DND-41 (cell line): ENCODE measurements around the gene AGO3.

Experiments used
- ATAC-seq: fragments of 200-7000 bp; cut with Tn5 transposase; 3 replicates; pipeline ENCODE4 v1.9.1; 2021; ENCODE audit warnings: low read depth; ENCODE audit not compliant: insufficient read depth
- DNase-seq: peaks from one replicate; pipeline ENCODE4 v3.0.0-alpha.2; 2020
- H2AFZ ChIP-seq: 2 replicates; pipeline ENCODE4 v1.6.0; 2012; ENCODE audit warnings: low read depth, low read length
- H3K27ac ChIP-seq: 2 replicates; pipeline ENCODE4 v1.5.1; 2012; ENCODE audit warnings: low read length, inconsistent platforms
- H3K27me3 ChIP-seq: fragments of 200-600 bp; sonication (generic); 2 replicates; pipeline ENCODE4 v1.6.0; 2012; ENCODE audit warnings: low read length, mild to moderate bottlenecking, inconsistent platforms; ENCODE audit not compliant: insufficient read depth, poor library complexity
- H3K36me3 ChIP-seq: 2 replicates; pipeline ENCODE4 v1.5.1; 2012; ENCODE audit warnings: low read length, inconsistent platforms; ENCODE audit not compliant: insufficient read depth
- H3K4me1 ChIP-seq: 2 replicates; pipeline ENCODE4 v1.5.1; 2012; ENCODE audit warnings: mild to moderate bottlenecking, low read length; ENCODE audit not compliant: insufficient read depth
- H3K4me2 ChIP-seq: 2 replicates; pipeline ENCODE4 v1.6.0; 2012; ENCODE audit warnings: mild to moderate bottlenecking, moderate library complexity, low read length, inconsistent platforms; ENCODE audit not compliant: insufficient read depth
- H3K4me3 ChIP-seq, 2 experiments: fragments of 200-600 bp in 1 of 2; shearing (Covaris generic) in 1 of 2; 2 replicates each; pipeline ENCODE4 v1.5.1; 2012 to 2016; ENCODE audit warnings: inconsistent platforms in 2 of 2, low read length in 2 of 2, mild to moderate bottlenecking in 2 of 2, low read depth in 1 of 2, moderate library complexity in 1 of 2
- H3K79me2 ChIP-seq: 2 replicates; pipeline ENCODE4 v1.6.0; 2012; ENCODE audit warnings: low read length, inconsistent platforms; ENCODE audit not compliant: insufficient read depth
- H3K9ac ChIP-seq: 2 replicates; pipeline ENCODE4 v1.6.0; 2012; ENCODE audit warnings: low read depth, mild to moderate bottlenecking, inconsistent platforms, low read length, moderate library complexity
- H3K9me3 ChIP-seq: 2 replicates; pipeline ENCODE4 v1.5.1; 2012; ENCODE audit warnings: low read length, moderate library complexity, mild to moderate bottlenecking, inconsistent platforms; ENCODE audit not compliant: insufficient read depth, severe bottlenecking
- H4K20me1 ChIP-seq: 2 replicates; pipeline ENCODE4 v1.6.0; 2012; ENCODE audit warnings: low read length; ENCODE audit not compliant: insufficient read depth
- EZH2 ChIP-seq: IDR thresholded peaks from 3 replicates; pipeline ENCODE4 v1.6.1; 2012; ENCODE audit warnings: borderline replicate concordance, low read depth, mild to moderate bottlenecking, moderate library complexity, low read length, inconsistent platforms; ENCODE audit not compliant: severe bottlenecking
- TF ChIP-seq, protein P1 (sequence below): IDR thresholded peaks from 2 replicates; pipeline ENCODE4 v1.5.1; 2012; ENCODE audit warnings: borderline replicate concordance, low read length, moderate library complexity, mild to moderate bottlenecking; ENCODE audit not compliant: poor library complexity, severe bottlenecking; ENCODE audit errors: extremely low read depth

AGO3 gene

DNA sequence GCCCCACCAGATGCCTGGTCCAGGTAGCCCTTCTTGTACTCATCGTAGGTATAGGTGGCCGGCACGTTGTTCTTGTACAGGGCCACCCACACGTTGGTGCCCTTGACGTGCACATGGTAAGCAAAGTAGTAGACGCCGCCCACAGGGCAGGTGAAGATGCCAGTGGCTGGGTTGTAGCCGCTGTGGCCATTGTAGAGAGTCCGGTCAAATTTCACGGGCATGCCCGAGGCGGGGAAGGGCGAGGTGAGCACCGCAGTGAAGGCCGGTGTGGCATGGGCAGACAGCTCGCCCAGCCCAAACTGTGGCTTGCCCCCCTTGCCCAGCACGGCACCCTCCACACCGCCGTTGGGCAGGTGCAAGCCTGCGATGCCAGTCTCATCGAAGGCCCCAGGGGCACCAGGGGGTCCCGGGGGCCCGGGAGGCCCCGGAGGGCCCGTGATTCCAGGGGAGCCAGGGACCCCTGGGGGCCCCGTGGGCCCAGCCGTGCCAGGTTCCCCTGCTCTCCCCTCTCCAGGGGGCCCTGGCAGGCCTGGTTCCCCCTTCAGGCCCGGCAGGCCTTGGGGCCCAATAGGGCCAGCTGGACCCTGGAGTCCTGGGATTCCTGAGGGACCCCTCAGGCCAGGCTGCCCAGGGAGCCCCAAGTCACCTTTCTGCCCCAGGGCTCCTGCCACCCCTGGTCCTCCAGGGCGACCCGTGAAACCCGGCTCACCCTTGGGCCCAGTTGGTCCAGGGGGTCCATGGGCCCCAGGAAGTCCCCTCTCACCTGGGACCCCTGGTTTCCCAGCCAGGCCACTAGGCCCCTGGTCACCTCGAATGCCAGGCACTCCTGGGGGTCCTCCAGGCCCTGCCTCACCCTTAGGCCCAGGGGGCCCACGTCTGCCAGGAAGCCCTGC, 167.0 kb downstream of the AGO3 start:
- TF ChIP-seq EZH2 = no peak
- TF ChIP-seq, protein P1, sequence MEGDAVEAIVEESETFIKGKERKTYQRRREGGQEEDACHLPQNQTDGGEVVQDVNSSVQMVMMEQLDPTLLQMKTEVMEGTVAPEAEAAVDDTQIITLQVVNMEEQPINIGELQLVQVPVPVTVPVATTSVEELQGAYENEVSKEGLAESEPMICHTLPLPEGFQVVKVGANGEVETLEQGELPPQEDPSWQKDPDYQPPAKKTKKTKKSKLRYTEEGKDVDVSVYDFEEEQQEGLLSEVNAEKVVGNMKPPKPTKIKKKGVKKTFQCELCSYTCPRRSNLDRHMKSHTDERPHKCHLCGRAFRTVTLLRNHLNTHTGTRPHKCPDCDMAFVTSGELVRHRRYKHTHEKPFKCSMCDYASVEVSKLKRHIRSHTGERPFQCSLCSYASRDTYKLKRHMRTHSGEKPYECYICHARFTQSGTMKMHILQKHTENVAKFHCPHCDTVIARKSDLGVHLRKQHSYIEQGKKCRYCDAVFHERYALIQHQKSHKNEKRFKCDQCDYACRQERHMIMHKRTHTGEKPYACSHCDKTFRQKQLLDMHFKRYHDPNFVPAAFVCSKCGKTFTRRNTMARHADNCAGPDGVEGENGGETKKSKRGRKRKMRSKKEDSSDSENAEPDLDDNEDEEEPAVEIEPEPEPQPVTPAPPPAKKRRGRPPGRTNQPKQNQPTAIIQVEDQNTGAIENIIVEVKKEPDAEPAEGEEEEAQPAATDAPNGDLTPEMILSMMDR = no peak
- 0 out of 2 replicates have a peak, but pooled peaks cover 2% of the 10 kb centered on the region for H3K79me2 ChIP-seq
- no peak overlapping the region for H3K27ac ChIP-seq
- peaks cover 26% of the 10 kb centered on the region for H3K36me3 ChIP-seq
- no peaks in the 10 kb centered on the region for H3K27me3 ChIP-seq
- no peak overlapping the region for H2AFZ ChIP-seq
- H3K4me3 ChIP-seq = no peak overlapping the region
- no peak overlapping the region for H3K4me2 ChIP-seq
- peaks cover 11% of the 10 kb centered on the region for H4K20me1 ChIP-seq
- no peak for ATAC-seq
- no peaks in the 10 kb centered on the region for H3K9me3 ChIP-seq
- H3K4me1 ChIP-seq = peaks cover 5% of the 10 kb centered on the region; the same call in 1 of the 2 replicates
- H3K9ac ChIP-seq = no peak overlapping the region
- DNase-seq = no peak

DNA sequence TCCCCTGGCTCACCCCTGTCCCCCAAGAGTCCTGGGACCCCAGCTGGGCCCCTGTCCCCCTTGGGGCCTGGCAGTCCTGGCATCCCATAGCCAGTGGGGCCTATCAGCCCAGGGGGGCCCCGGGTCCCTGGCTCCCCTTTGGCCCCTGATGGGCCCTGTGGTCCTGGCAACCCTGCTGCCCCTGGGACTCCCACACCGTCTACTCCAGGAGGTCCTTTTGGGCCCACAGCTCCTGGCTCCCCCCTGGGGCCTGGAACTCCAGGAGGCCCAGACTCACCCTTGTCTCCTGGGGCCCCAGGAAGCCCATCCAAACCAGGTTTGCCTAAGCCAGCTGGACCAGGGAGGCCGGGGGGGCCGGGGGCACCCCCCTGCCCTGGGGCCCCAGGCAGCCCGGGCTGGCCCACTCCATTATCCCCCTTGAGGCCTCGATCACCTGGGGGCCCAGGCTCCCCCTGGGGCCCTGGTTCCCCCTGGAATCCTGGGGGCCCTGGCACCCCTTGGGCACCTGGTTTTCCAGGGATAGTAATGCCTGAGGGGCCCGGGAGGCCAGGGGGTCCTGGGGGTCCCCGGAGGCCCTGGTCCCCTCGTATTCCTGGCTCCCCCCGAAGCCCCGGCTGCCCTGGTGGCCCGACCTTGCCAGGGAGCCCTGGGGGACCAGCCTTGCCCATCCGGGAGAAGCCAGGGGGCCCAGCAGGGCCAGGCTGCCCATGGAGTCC, 167.9 kb downstream of the AGO3 start:
- Histone ChIP-seq H3K27ac (no peak overlapping the region), H3K36me3 (peaks cover 18% of the 10 kb centered on the region), H3K4me1 (peaks cover 5% of the 10 kb centered on the region; the same call in 1 of the 2 replicates), H4K20me1 (peaks cover 4% of the 10 kb centered on the region; the same call in 1 of the 2 replicates), H3K4me3 (no peak overlapping the region), H3K4me2 (no peak overlapping the region), H3K27me3 (no peaks in the 10 kb centered on the region), H3K9me3 (no peaks in the 10 kb centered on the region), H3K79me2 (no peaks in the 10 kb centered on the region), H3K9ac (no peak overlapping the region), H2AFZ (no peak overlapping the region)
- DNase-seq = no peak
- no peak for ATAC-seq
- TF ChIP-seq, protein P1 = no peak
- no peak for TF ChIP-seq EZH2

GRCh38 chr1:36099681-36100341, 168.9 kb downstream of the AGO3 start:
- Histone ChIP-seq H3K9ac (no peak overlapping the region), H2AFZ (peak overlapping the region; percentile 61; the same call in 1 of the 2 replicates), H4K20me1 (0 out of 2 replicates have a peak, but pooled peaks cover 3% of the 10 kb centered on the region), H3K27me3 (no peaks in the 10 kb centered on the region), H3K79me2 (no peaks in the 10 kb centered on the region), H3K4me3 (no peak overlapping the region), H3K4me2 (no peak overlapping the region), H3K4me1 (peaks cover 5% of the 10 kb centered on the region; the same call in 1 of the 2 replicates), H3K9me3 (no peaks in the 10 kb centered on the region), H3K36me3 (peaks cover 8% of the 10 kb centered on the region), H3K27ac (no peak overlapping the region)
- TF ChIP-seq, protein P1 = peak; percentile 97
- TF ChIP-seq EZH2 = no peak
- DNase-seq (peak; percentile 80), ATAC-seq (peak; percentile 91)
